Measurements from ENCODE around the gene SLC22A23. TPM values are rescaled to one million over a fixed set of nuclear protein-coding genes. Genes with fewer than 3 reads are reported as not detected.
A peak's percentile ranks its signal among the peaks of the same experiment; 100 is the strongest.

SLC22A23 gene
- total and polyA plus RNA-seq, 2 experiments from 2014 or later, result 15.7 to 24.9 TPM

- peaks cover 6% of the 10 kb centered on the region for H3K4me1 ChIP-seq (ENCODE audit: low read depth)
- H3K4me3 ChIP-seq, result no peak overlapping the region
- no peaks in the 10 kb centered on the region for H3K9me3 ChIP-seq (ENCODE audit: low read depth)
- no peak for TF ChIP-seq CTCF (IDR thresholded peaks at IDR 0.05; ENCODE audit: low read depth, low read length)
- H3K27ac ChIP-seq, result no peak overlapping the region
- no peak for DNase-seq (ENCODE audit: low read depth in 1 of 2, low spot score in 1 of 2)
- no peaks in the 10 kb centered on the region for H3K27me3 ChIP-seq
- no peaks in the 10 kb centered on the region for H3K36me3 ChIP-seq
Observed at GRCh38 chr6:3359973-3360726, 96.7 kb downstream of the SLC22A23 start.

GRCh38 chr6:3359101-3359752, 97.6 kb downstream of the SLC22A23 start:
- DNase-seq (ENCODE audit: low read depth in 1 of 2, low spot score in 1 of 2), result no peak
- no peaks in the 10 kb centered on the region for H3K27me3 ChIP-seq
- no peak overlapping the region for H3K27ac ChIP-seq
- H3K4me3 ChIP-seq, result no peak overlapping the region
- no peaks in the 10 kb centered on the region for H3K36me3 ChIP-seq
- TF ChIP-seq CTCF (IDR thresholded peaks at IDR 0.05; ENCODE audit: low read depth, low read length), result no peak
- H3K4me1 ChIP-seq (ENCODE audit: low read depth), result peaks cover 8% of the 10 kb centered on the region
- no peaks in the 10 kb centered on the region for H3K9me3 ChIP-seq (ENCODE audit: low read depth)

- H3K4me1 ChIP-seq (ENCODE audit: low read depth), result peaks cover 8% of the 10 kb centered on the region
- H3K9me3 ChIP-seq (ENCODE audit: low read depth), result no peaks in the 10 kb centered on the region
- H3K36me3 ChIP-seq, result no peaks in the 10 kb centered on the region
- no peak for DNase-seq (ENCODE audit: low read depth in 1 of 2, low spot score in 1 of 2)
- H3K27ac ChIP-seq, result no peak overlapping the region
- TF ChIP-seq CTCF (IDR thresholded peaks at IDR 0.05; ENCODE audit: low read depth, low read length), result no peak
- no peaks in the 10 kb centered on the region for H3K27me3 ChIP-seq
- H3K4me3 ChIP-seq, result no peak overlapping the region
Observed at GRCh38 chr6:3358413-3359100, 98.3 kb downstream of the SLC22A23 start.

GRCh38 chr6:3357678-3358077, 99.2 kb downstream of the SLC22A23 start:
- H3K4me3 ChIP-seq, result no peak overlapping the region
- no peak overlapping the region for H3K27ac ChIP-seq
- peaks cover 8% of the 10 kb centered on the region for H3K4me1 ChIP-seq (ENCODE audit: low read depth)
- H3K36me3 ChIP-seq, result no peaks in the 10 kb centered on the region
- no peak for TF ChIP-seq CTCF (IDR thresholded peaks at IDR 0.05; ENCODE audit: low read depth, low read length)
- no peak for DNase-seq (ENCODE audit: low read depth in 1 of 2, low spot score in 1 of 2)
- H3K9me3 ChIP-seq (ENCODE audit: low read depth), result no peaks in the 10 kb centered on the region
- no peaks in the 10 kb centered on the region for H3K27me3 ChIP-seq

GRCh38 chr6:3356824-3357420, 99.9 kb downstream of the SLC22A23 start:
- Histone ChIP-seq H3K27ac (no peak overlapping the region), H3K4me3 (no peak overlapping the region)
- peak in 1 of 2 donors; percentile 40 for DNase-seq (ENCODE audit: low read depth in 1 of 2, low spot score in 1 of 2)

More at GRCh38 chr6:3356824-3357420, 99.9 kb downstream of the SLC22A23 start:
- no peaks in the 10 kb centered on the region for H3K27me3 ChIP-seq
- no peaks in the 10 kb centered on the region for H3K36me3 ChIP-seq
- H3K9me3 ChIP-seq (ENCODE audit: low read depth), result no peaks in the 10 kb centered on the region
- TF ChIP-seq CTCF (IDR thresholded peaks at IDR 0.05; ENCODE audit: low read depth, low read length), result no peak
- H3K4me1 ChIP-seq (ENCODE audit: low read depth), result peaks cover 8% of the 10 kb centered on the region

Measured in cardiac muscle cell (in vitro differentiated cells and primary cell).